ENCODE measurements around the gene STAT4. TPM values are rescaled to one million over a fixed set of nuclear protein-coding genes. Genes with fewer than 3 reads are reported as not detected.

The STAT4 gene
- total RNA-seq, 2 donors from 2014 or later = 3.2 to 8.8 TPM

GRCh38 chr2:191049728-191050639 is 100.8 kb downstream of the STAT4 start:
- Histone ChIP-seq H3K9ac (ENCODE audit: extremely low read depth, low read length, poor library complexity, severe bottlenecking) (peak overlapping the region; percentile 39), H3K36me3 (ENCODE audit: control insufficient read depth, insufficient read depth, low read length) (no peaks in the 10 kb centered on the region), H3K9me3 (ENCODE audit: control insufficient read depth, low read length) (peaks cover 4% of the 10 kb centered on the region), H3K4me3 (ENCODE audit: low read length) (no peak overlapping the region), H3K4me1 (ENCODE audit: control insufficient read depth, insufficient read depth, low read length) (peaks cover 15% of the 10 kb centered on the region), H3K27ac (ENCODE audit: low read depth, low read length) (no peak overlapping the region), H3K27me3 (ENCODE audit: control insufficient read depth, insufficient read depth, low read length, poor library complexity, severe bottlenecking) (no peaks in the 10 kb centered on the region)
- no peak for TF ChIP-seq CTCF (conservative IDR thresholded peaks at IDR 0.05)
- H3K4me1 Mint-ChIP-seq = peaks cover 5% of the 10 kb centered on the region
- H3K27me3 Mint-ChIP-seq (ENCODE audit: insufficient read depth) = peaks cover 6% of the 10 kb centered on the region
- no peak for DNase-seq
- no peaks in the 10 kb centered on the region for H3K9me3 Mint-ChIP-seq
- no peaks in the 10 kb centered on the region for H3K36me3 Mint-ChIP-seq (ENCODE audit: low read depth)
- peak overlapping the region; percentile 82 for H3K27ac Mint-ChIP-seq
- H3K4me3 Mint-ChIP-seq = no peak overlapping the region
- 55 to 86% methylated on average over 1 to 4 of the region's 4 CpGs for WGBS, 2 experiments (ENCODE audit: insufficient coverage in 1 of 2, insufficient read length in 1 of 2)

- Histone ChIP-seq H3K9ac (ENCODE audit: extremely low read depth, low read length, poor library complexity, severe bottlenecking) (no peak overlapping the region), H3K36me3 (ENCODE audit: control insufficient read depth, insufficient read depth, low read length) (no peaks in the 10 kb centered on the region), H3K4me1 (ENCODE audit: control insufficient read depth, insufficient read depth, low read length) (peaks cover 15% of the 10 kb centered on the region), H3K4me3 (ENCODE audit: low read length) (no peak overlapping the region), H3K27ac (ENCODE audit: low read depth, low read length) (no peak overlapping the region), H3K9me3 (ENCODE audit: control insufficient read depth, low read length) (peaks cover 16% of the 10 kb centered on the region), H3K27me3 (ENCODE audit: control insufficient read depth, insufficient read depth, low read length, poor library complexity, severe bottlenecking) (no peaks in the 10 kb centered on the region)
- no peak overlapping the region for H3K4me3 Mint-ChIP-seq
- no peaks in the 10 kb centered on the region for H3K9me3 Mint-ChIP-seq
- 89 to 96% methylated on average over 2 to 3 of the region's 3 CpGs for WGBS, 2 experiments (ENCODE audit: insufficient coverage in 1 of 2, insufficient read length in 1 of 2)
- no peak for DNase-seq
- TF ChIP-seq CTCF (conservative IDR thresholded peaks at IDR 0.05) = no peak
- H3K27me3 Mint-ChIP-seq (ENCODE audit: insufficient read depth) = peaks cover 3% of the 10 kb centered on the region
- no peaks in the 10 kb centered on the region for H3K36me3 Mint-ChIP-seq (ENCODE audit: low read depth)
- H3K4me1 Mint-ChIP-seq = peaks cover 5% of the 10 kb centered on the region
- H3K27ac Mint-ChIP-seq = no peak overlapping the region
Measured at GRCh38 chr2:191048073-191048472, 102.7 kb downstream of the STAT4 start.

GRCh38 chr2:191045141-191045540 is 105.7 kb downstream of the STAT4 start:
- Mint-ChIP-seq H3K27me3 (ENCODE audit: insufficient read depth) (no peaks in the 10 kb centered on the region), H3K4me1 (peaks cover 13% of the 10 kb centered on the region), H3K9me3 (no peaks in the 10 kb centered on the region), H3K27ac (no peak overlapping the region), H3K4me3 (no peak overlapping the region), H3K36me3 (ENCODE audit: low read depth) (no peaks in the 10 kb centered on the region)
- no peak for TF ChIP-seq CTCF (conservative IDR thresholded peaks at IDR 0.05)
- Histone ChIP-seq H3K9ac (ENCODE audit: extremely low read depth, low read length, poor library complexity, severe bottlenecking) (no peak overlapping the region), H3K9me3 (ENCODE audit: control insufficient read depth, low read length) (peaks cover 16% of the 10 kb centered on the region), H3K36me3 (ENCODE audit: control insufficient read depth, insufficient read depth, low read length) (no peaks in the 10 kb centered on the region), H3K27ac (ENCODE audit: low read depth, low read length) (no peak overlapping the region), H3K4me3 (ENCODE audit: low read length) (no peak overlapping the region), H3K27me3 (ENCODE audit: control insufficient read depth, insufficient read depth, low read length, poor library complexity, severe bottlenecking) (no peaks in the 10 kb centered on the region), H3K4me1 (ENCODE audit: control insufficient read depth, insufficient read depth, low read length) (peaks cover 6% of the 10 kb centered on the region)
- DNase-seq = no peak
- 100% methylated on average over 1 of the region's 1 CpG for WGBS, 2 experiments (ENCODE audit: insufficient coverage in 1 of 2, insufficient read length in 1 of 2)
